HG02759 (cell line): ENCODE results near the gene ZNF654.

Experiments used
- ATAC-seq: cut with Tn5 transposase; IDR thresholded peaks from one replicate; pipeline ENCODE4 v1.9.1; 2021; ENCODE audit warnings: mild to moderate bottlenecking, moderate library complexity; ENCODE audit not compliant: unreplicated experiment

The ZNF654 gene

GRCh38 chr3:88191872-88192409, 132.9 kb downstream of the ZNF654 start:
- no peak for ATAC-seq

- no peak for ATAC-seq
Observed at GRCh38 chr3:88192631-88193030, 133.6 kb downstream of the ZNF654 start.
